OCI-LY7 (cell line): Measurements from ENCODE around the gene PRR35. TPM values are rescaled to one million over a fixed set of nuclear protein-coding genes. Genes with fewer than 3 reads are reported as not detected.

Experiments used
- BruUV-seq: library from RNA; stranded (reverse); fragments of 400-500 nt; replicated peaks from 2 replicates; lab custom pipeline; 2021; lab: Mats Ljungman, UMichigan
- CTCF ChIA-PET: fragments of 300-600 bp; sonication (Branson Sonifier 250); formaldehyde crosslinking; loops from one replicate; lab custom pipeline; 2022; ENCODE audit warnings: antibody characterized with exemption; ENCODE audit not compliant: unreplicated experiment; lab: Charles Lee
- POLR2A ChIA-PET: fragments of 300-600 bp; sonication (Branson Sonifier 250); formaldehyde crosslinking; loops from one replicate; lab custom pipeline; 2022; ENCODE audit warnings: antibody characterized with exemption; lab: Charles Lee
- DNase-seq: peaks from one replicate; pipeline ENCODE4 v3.0.0-alpha.2; 2015; ENCODE audit warnings: low spot score
- H2AFZ ChIP-seq: fragments of 200-600 bp; sonication (generic), shearing (Covaris generic); 2 replicates; pipeline ENCODE4 v1.6.1; 2014; ENCODE audit warnings: mild to moderate bottlenecking, antibody characterized with exemption, low read length, moderate library complexity
- H3K27ac ChIP-seq: fragments of 200-600 bp; sonication (generic); 2 replicates; pipeline ENCODE4 v1.5.1; 2014; ENCODE audit warnings: mixed run types, low read depth, mild to moderate bottlenecking, moderate library complexity, low read length, inconsistent platforms; ENCODE audit not compliant: poor library complexity, severe bottlenecking
- H3K36me3 ChIP-seq: fragments of 200-600 bp; sonication (generic); 2 replicates; pipeline ENCODE4 v1.6.1; 2014; ENCODE audit warnings: mild to moderate bottlenecking, antibody characterized with exemption, low read length, moderate library complexity, mixed read lengths; ENCODE audit not compliant: insufficient read depth
- H3K4me1 ChIP-seq: fragments of 200-600 bp; sonication (generic); 2 replicates; pipeline ENCODE4 v1.5.1; 2014; ENCODE audit warnings: mild to moderate bottlenecking, low read length; ENCODE audit not compliant: insufficient read depth, poor library complexity, severe bottlenecking
- H3K4me2 ChIP-seq: fragments of 200-600 bp; sonication (generic); 2 replicates; pipeline ENCODE4 v1.6.1; 2014; ENCODE audit warnings: mild to moderate bottlenecking, low read length
- H3K4me3 ChIP-seq: fragments of 200-600 bp; sonication (generic); 2 replicates; pipeline ENCODE4 v1.5.1; 2014; ENCODE audit warnings: mild to moderate bottlenecking, low read depth, low read length; ENCODE audit not compliant: poor library complexity, severe bottlenecking
- H3K79me2 ChIP-seq: fragments of 200-600 bp; sonication (generic); 2 replicates; pipeline ENCODE4 v1.6.1; 2016; ENCODE audit warnings: low read depth, mild to moderate bottlenecking, low read length, moderate library complexity, mixed read lengths; ENCODE audit not compliant: insufficient read depth
- H3K9me2 ChIP-seq: fragments of 200-600 bp; sonication (generic); 2 replicates; pipeline ENCODE4 v1.6.1; 2016; ENCODE audit warnings: mild to moderate bottlenecking, low read length, mixed read lengths; ENCODE audit not compliant: insufficient read depth
- H3K9me3 ChIP-seq: fragments of 200-600 bp; sonication (generic); 2 replicates; pipeline ENCODE4 v1.6.1; 2014; ENCODE audit warnings: mild to moderate bottlenecking, mixed run types, low read length, mixed read lengths
- H4K20me1 ChIP-seq: fragments of 200-600 bp; sonication (generic); 2 replicates; pipeline ENCODE4 v1.6.1; 2014; ENCODE audit warnings: mild to moderate bottlenecking, antibody characterized with exemption, low read length, moderate library complexity, mixed read lengths; ENCODE audit not compliant: insufficient read depth
- EZH2phosphoT487 ChIP-seq: fragments of 200-600 bp; sonication (generic); IDR thresholded peaks from 2 replicates; pipeline ENCODE4 v1.6.1; 2018; ENCODE audit warnings: low read depth, borderline replicate concordance, mild to moderate bottlenecking, mixed run types, antibody characterized with exemption, low read length, moderate library complexity, mixed read lengths
- intact Hi-C: fragments of 100-400 bp; cut with micrococcal nuclease; formaldehyde crosslinking; loops from one replicate; pipeline ENCODE4 v1.10.0; 2022; ENCODE audit not compliant: unreplicated experiment
- total RNA-seq, 2 experiments: library from RNA; depleted of rRNA in 1 of 2; stranded (reverse); fragments of >200 nt in 1 of 2; shearing (Covaris generic) in 1 of 2; gene quantifications; 2 replicates each; pipeline ENCODE4 v1.2.3, GENCODE V29; 2014 to 2022
- TF ChIP-seq, protein P1 (sequence below): fragments of 200-600 bp; sonication (generic); conservative IDR thresholded peaks from 2 replicates; pipeline ENCODE4 v1.5.1; 2014; ENCODE audit warnings: mild to moderate bottlenecking, antibody characterized with exemption, low read length, moderate library complexity, mixed read lengths

The PRR35 gene
- total RNA-seq, 2 experiments from 2014 or later = not detected

DNA sequence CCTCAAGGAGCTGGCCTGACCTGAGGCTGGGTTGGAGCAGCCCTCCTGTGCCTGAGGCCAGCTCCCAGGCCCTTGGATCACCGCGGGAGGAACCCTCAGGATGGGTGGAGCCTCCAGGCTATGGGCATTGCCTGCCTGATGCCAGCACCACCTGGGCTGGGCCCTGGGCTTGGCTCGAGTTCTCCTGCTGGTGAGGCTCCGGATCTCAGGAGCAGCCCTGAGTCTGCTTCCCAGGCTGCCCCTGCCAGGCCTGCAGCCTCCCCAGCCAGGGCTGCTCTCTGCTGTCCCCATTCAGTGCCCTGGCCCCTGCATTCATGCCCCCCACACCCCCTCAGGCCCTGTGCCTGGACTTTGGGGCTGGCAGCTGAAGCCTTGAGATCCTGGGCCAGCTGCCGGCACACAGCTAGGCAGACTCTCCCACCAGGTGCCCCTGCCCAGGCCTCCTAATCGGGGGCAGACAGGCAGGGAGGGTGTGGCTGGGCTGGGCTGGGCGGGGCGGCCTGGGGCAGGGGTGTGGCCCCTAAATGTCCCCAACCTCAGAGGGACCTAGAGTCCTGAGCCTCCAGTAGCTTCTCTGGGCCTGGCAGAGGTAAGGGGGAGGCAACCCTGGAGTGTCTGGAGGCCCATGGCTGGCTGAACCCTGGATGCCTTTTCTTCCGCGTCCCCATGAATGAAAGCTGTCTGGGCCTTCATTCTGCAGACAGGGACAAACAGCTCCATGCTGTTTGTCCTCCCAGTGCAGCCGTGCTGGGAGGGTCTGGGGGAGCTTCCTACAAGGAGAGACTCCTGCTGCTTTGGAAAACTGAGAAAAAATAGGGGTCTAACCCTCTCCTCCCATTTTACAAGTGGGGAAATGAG, 8.4 kb downstream of the PRR35 start:
- H3K9me2 ChIP-seq = no peaks in the 10 kb centered on the region
- peaks cover 35% of the 10 kb centered on the region for H3K4me1 ChIP-seq
- H4K20me1 ChIP-seq = no peaks in the 10 kb centered on the region
- no peaks in the 10 kb centered on the region for H3K36me3 ChIP-seq
- H3K4me2 ChIP-seq = peak overlapping the region; percentile 72
- H2AFZ ChIP-seq = peak overlapping the region; percentile 33; the same call in 1 of the 2 replicates
- ChIA-PET CTCF (interaction anchor here (0.6 kb wide), 1 partner anchor 110 kb away, joined by 3 read pairs; no protein-coding TSS in a partner anchor), POLR2A (no interaction called here)
- H3K9me3 ChIP-seq = no peaks in the 10 kb centered on the region
- peak overlapping the region; percentile 94 for H3K4me3 ChIP-seq
- peak overlapping the region; percentile 13 for H3K27ac ChIP-seq
- BruUV-seq = no TSS peak
- intact Hi-C loops = loop anchor here (5.0 kb wide), 1 partner anchor 186 kb away; the partner anchor contains the start of gene PGAP6
- TF ChIP-seq, protein P1, sequence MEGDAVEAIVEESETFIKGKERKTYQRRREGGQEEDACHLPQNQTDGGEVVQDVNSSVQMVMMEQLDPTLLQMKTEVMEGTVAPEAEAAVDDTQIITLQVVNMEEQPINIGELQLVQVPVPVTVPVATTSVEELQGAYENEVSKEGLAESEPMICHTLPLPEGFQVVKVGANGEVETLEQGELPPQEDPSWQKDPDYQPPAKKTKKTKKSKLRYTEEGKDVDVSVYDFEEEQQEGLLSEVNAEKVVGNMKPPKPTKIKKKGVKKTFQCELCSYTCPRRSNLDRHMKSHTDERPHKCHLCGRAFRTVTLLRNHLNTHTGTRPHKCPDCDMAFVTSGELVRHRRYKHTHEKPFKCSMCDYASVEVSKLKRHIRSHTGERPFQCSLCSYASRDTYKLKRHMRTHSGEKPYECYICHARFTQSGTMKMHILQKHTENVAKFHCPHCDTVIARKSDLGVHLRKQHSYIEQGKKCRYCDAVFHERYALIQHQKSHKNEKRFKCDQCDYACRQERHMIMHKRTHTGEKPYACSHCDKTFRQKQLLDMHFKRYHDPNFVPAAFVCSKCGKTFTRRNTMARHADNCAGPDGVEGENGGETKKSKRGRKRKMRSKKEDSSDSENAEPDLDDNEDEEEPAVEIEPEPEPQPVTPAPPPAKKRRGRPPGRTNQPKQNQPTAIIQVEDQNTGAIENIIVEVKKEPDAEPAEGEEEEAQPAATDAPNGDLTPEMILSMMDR = no peak
- no peak for TF ChIP-seq EZH2phosphoT487
- no peak for DNase-seq
- peaks cover 7% of the 10 kb centered on the region; the same call in 1 of the 2 replicates for H3K79me2 ChIP-seq

DNA sequence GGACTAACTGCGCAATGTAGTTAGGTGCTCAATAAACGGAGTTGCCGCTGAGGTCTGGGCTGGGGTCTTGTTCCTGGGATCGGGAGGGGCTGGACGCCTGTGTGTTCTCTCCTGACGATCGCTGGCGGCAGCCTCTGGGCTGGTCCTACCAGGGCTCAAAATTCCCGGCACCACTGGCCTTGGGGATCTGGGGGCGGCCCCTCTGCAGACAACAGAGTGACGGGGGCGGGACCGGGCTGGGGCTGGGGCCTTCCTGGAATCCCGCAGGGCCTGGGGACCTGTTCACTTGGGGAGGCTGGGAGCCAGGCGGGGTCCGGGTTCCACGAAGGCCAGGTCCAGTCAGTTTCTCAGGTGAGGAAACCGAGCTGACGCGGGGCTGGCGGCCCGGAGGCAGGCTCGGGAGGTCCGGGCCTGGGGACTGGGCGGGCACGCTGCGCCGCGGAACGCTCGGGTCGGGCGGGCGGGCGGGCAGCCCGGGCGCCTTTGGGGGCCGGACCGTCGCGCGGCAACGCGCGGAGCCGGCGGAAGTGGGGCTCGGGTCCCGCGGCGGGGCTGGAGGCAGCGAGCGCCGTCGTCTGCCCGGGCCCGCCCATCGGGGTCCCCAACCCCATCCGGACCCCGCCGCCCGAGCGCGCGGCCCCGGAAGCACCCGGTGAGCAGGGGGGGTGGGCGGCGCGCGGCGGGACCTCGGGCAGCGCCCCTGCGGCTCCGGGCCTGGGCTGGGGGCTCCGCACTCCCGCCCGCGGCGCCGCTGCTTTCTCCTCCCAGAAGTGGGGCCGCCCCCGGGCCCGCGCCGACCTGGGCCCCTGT, 9.5 kb downstream of the PRR35 start, which contains the start of gene PIGQ:
Gene PIGQ, plus strand, starts transcription at position 524 of the 810 bp plus-strand sequence. CDS start 4,107 bp downstream, outside the sequence.
- Histone ChIP-seq H3K79me2 (peaks cover 7% of the 10 kb centered on the region; the same call in 1 of the 2 replicates), H3K27ac (peak within 1 kb of the TSS; percentile 22), H3K36me3 (no peaks in the 10 kb centered on the region), H3K9me2 (no peaks in the 10 kb centered on the region), H3K9me3 (no peaks in the 10 kb centered on the region), H4K20me1 (no peaks in the 10 kb centered on the region), H3K4me1 (peaks cover 35% of the 10 kb centered on the region), H3K4me2 (peak within 1 kb of the TSS; percentile 74), H3K4me3 (peak within 1 kb of the TSS; percentile 94), H2AFZ (peak within 1 kb of the TSS; percentile 37)
- TF ChIP-seq, protein P1 = no peak
- no peak for TF ChIP-seq EZH2phosphoT487
- intact Hi-C loops = loop anchor here (5.0 kb wide), 1 partner anchor 187 kb away; the partner anchor contains the start of gene PGAP6
- ChIA-PET POLR2A (no interaction called here), CTCF (no interaction called here)
- no TSS peak for BruUV-seq
- DNase-seq = peak; percentile 79
